ENCODE data around the gene RASGRF1. TPM values are rescaled to one million over a fixed set of nuclear protein-coding genes. Genes with fewer than 3 reads are reported as not detected.
"Not testable (repeated sequence)": the region's sequence is repeated elsewhere in the genome, so short reads cannot be mapped to it uniquely, and the experiment has no call there.

RASGRF1 gene
- total RNA-seq, 2 experiments from 2014 or later: not detected

DNA sequence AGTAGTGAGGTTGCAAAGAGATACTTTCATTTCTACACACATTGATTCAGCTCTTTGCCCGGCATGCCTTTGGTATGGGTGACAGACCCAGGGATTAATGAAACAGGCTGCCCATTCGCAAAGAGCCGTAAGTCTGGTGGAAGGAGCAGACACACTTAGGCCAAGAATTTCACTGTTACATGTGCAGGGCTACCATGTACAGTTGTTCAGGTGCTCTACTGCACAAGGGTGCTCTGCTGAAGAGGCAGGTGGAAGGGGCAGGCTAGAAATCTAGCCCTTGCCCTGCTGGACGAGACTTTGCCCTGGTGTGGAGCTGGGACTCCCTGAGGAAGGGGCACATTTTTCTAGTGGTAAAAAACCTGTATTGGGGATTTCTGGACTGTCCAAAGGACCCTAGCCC, 26.2 kb upstream of the RASGRF1 start:
- Mint-ChIP-seq H3K4me3 (no peak overlapping the region), H3K9me3 (no peaks in the 10 kb centered on the region), H3K36me3 (no peaks in the 10 kb centered on the region), H3K4me1 (no peaks in the 10 kb centered on the region), H3K27ac (no peak overlapping the region), H3K27me3 (peaks cover 35% of the 10 kb centered on the region)
- DNase-seq: no peak

- H3K4me3 Mint-ChIP-seq: no peak overlapping the region
- peaks cover 35% of the 10 kb centered on the region for H3K27me3 Mint-ChIP-seq
- DNase-seq: no peak
- no peaks in the 10 kb centered on the region for H3K4me1 Mint-ChIP-seq
- H3K9me3 Mint-ChIP-seq: no peaks in the 10 kb centered on the region
- no peak overlapping the region for H3K27ac Mint-ChIP-seq
- H3K36me3 Mint-ChIP-seq: no peaks in the 10 kb centered on the region
Observed at GRCh38 chr15:79115986-79116665, 25.5 kb upstream of the RASGRF1 start.

DNA sequence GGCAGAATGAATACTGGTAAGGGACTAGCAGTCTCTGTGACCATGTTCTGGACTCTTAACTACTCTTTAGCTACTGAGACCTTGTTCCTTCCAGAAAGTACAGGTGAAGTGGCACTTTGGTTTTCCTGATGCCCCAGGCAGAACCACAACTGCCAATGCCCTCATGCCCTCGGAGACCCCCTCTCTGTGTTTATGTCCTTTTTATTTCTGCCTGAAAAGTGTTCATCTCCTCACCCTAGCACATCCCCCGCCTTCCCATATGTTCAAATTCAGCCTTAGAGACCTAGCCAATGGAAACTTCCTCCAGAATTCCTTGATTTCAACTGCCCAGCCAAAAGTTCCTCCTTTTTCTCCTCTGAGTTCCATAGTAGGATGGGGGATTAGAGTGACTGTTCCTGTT, 23.3 kb upstream of the RASGRF1 start:
- H3K27me3 Mint-ChIP-seq: peaks cover 50% of the 10 kb centered on the region
- H3K4me1 Mint-ChIP-seq: no peaks in the 10 kb centered on the region
- no peaks in the 10 kb centered on the region for H3K36me3 Mint-ChIP-seq
- H3K27ac Mint-ChIP-seq: no peak overlapping the region
- no peak overlapping the region for H3K4me3 Mint-ChIP-seq
- H3K9me3 Mint-ChIP-seq: peaks cover 1% of the 10 kb centered on the region
- DNase-seq: no peak

DNA sequence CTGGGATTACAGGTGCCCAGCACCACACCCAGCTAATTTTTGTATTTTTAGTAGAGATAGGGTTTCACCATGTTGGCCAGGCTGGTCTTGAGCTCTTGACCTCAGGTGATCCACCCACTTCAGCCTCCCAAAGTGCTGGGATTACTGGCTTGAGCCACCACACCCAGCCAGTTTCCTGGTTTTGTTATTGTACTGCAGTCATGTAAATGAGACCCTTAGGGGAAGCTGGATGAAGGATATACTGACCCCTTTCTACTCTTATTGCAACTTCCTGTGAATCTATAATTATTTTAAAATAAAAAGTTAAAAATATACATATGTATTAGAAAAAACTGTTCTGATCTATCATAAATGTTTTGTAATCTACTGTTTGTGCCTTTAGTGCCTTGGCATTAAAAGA, 20.8 kb upstream of the RASGRF1 start:
- H3K9me3 Mint-ChIP-seq, H3K4me1 Mint-ChIP-seq, DNase-seq, H3K27ac Mint-ChIP-seq, H3K4me3 Mint-ChIP-seq, H3K36me3 Mint-ChIP-seq: not testable (repeated sequence)
- peaks cover 68% of the 10 kb centered on the region for H3K27me3 Mint-ChIP-seq

GRCh38 chr15:79105141-79105540, 14.6 kb upstream of the RASGRF1 start:
- peaks cover 11% of the 10 kb centered on the region for H3K4me1 Mint-ChIP-seq
- no peak overlapping the region for H3K4me3 Mint-ChIP-seq
- DNase-seq: no peak
- H3K27ac Mint-ChIP-seq: no peak overlapping the region
- peaks cover 1% of the 10 kb centered on the region for H3K9me3 Mint-ChIP-seq
- H3K36me3 Mint-ChIP-seq: no peaks in the 10 kb centered on the region
- H3K27me3 Mint-ChIP-seq: peaks cover 85% of the 10 kb centered on the region

DNA sequence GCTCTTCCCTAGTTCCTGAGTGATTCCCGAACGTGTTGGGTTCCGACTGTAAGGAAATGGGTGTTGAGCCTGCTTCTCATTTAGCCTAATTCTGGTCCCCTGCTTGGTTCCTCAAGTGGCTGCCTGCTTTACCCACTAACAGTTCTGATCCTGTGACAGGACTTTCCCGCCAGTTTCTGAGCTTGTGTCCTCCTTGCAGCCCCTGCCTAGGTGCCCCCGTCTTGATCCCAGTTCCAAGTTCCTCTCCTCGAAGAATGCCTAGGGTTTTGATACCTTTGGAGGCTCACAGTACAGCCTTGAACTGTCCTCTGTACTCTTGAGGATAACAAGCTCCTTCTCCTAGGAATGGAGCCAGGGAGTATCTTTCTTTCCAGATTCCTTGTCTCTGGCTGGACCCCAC, 12.0 kb upstream of the RASGRF1 start:
- H3K9me3 Mint-ChIP-seq: no peaks in the 10 kb centered on the region
- no peaks in the 10 kb centered on the region for H3K36me3 Mint-ChIP-seq
- peaks cover 81% of the 10 kb centered on the region for H3K27me3 Mint-ChIP-seq
- no peak overlapping the region for H3K27ac Mint-ChIP-seq
- H3K4me3 Mint-ChIP-seq: no peak overlapping the region
- no peak for DNase-seq
- H3K4me1 Mint-ChIP-seq: peaks cover 11% of the 10 kb centered on the region

DNA sequence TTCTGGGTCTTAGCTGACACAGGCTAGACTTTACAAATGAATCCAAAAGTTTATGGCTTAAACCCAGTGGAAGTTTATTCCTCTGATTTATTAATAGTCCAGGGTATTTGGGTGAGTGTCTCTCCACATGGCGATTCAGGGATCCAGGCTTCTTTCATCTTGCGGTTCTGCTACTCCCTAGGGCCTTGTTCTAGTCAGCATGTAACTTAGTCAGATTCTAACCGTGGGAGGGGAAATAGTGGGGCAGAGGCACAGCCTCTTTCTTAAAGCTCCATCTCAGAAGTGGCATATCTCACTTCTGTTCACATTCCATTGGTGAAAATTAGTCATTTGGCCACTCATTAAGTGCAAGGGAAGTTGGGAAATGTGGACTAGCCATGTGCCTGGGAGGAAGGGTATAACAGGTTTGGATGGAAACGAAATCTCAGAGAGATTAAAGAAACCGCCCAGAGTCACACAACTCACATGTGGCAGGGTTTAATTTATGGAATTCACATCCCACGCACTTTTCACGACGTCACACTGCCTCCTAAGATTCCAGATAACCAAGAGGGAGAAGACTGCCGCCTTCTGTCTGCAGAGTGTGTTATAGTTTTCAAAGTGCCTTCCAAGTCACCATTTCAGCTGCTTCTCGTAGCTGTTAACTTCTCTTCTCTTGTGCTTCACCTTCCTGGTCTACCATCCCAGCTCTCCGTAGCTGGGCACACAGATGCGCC, 11.4 kb upstream of the RASGRF1 start:
- no peak overlapping the region for H3K27ac Mint-ChIP-seq
- peaks cover 81% of the 10 kb centered on the region for H3K27me3 Mint-ChIP-seq
- DNase-seq: no peak
- H3K36me3 Mint-ChIP-seq: no peaks in the 10 kb centered on the region
- H3K4me3 Mint-ChIP-seq: no peak overlapping the region
- no peaks in the 10 kb centered on the region for H3K9me3 Mint-ChIP-seq
- peaks cover 9% of the 10 kb centered on the region for H3K4me1 Mint-ChIP-seq

DNA sequence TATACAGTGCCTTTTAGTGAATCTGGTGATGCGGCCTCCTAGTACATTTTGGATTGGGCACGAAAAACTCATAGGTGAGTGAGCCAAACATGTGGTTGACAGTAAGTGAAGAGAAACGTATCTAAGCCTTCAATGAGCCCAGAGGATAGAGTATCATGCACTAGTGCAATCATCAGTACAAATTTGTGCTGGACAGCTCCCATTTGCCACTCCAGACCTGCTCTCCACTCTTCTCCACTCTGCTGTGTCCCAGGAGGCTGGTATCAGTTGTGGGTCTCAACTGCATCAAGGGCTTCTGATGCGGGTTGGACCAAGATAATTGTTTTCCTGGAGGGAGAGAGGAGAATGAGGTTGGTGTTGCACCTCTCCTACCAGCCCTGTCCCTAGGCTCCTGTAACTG, 9.1 kb upstream of the RASGRF1 start:
- Mint-ChIP-seq H3K27me3 (peaks cover 79% of the 10 kb centered on the region), H3K4me3 (no peak overlapping the region), H3K9me3 (no peaks in the 10 kb centered on the region), H3K4me1 (no peaks in the 10 kb centered on the region), H3K27ac (no peak overlapping the region), H3K36me3 (no peaks in the 10 kb centered on the region)
- no peak for DNase-seq

DNA sequence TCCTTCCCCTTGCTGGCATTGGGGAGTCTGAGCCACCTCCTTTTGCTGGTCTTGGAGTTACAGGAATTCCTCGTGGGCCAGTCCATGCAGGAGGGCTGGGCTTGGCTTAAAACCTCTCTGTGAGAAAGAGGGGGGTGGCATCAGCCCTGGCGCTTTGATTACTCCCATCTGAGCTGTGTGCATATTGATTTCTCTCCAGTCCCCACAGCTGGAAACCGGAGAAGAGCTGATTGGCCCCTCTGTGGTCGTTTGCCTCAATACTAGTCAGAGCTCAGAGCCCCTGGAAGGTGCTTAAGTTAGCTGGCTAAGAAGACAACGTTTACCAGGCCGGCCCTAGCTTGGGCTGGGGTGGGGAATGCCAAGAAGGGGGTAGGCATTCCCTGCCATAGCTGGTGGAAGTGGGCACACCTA, 4.0 kb upstream of the RASGRF1 start:
- H3K9me3 Mint-ChIP-seq: no peaks in the 10 kb centered on the region
- H3K27me3 Mint-ChIP-seq: peaks cover 82% of the 10 kb centered on the region
- no peak for DNase-seq
- H3K4me1 Mint-ChIP-seq: peaks cover 4% of the 10 kb centered on the region
- no peaks in the 10 kb centered on the region for H3K36me3 Mint-ChIP-seq
- H3K27ac Mint-ChIP-seq: no peak overlapping the region
- H3K4me3 Mint-ChIP-seq: no peak overlapping the region

DNA sequence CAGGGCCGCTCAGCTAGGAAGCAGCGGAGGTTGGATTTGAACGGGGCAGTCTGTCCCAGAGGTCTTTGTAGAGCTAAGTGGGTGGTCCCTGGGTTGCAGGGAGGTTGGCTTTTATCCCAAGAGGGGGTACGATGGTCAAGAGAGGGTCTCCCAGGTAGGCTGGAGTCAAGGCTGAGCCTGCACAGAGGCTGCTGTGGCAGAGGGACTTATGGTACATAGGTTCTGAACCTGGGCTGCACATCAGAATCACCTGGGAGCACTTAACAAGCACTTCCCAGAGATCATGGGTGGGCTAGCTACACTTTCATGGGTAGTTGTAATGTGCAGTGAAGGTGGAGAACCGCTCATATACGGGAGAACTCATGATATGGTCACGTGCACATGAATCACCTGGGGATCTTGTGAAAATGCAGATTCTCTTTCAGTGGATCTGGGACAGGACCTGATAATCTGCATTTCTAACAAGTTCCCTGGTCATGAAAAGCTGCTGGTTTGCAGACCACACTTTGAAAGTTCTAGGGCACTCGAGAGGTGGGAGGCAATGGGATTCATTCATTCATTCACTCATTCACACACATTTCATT, 2.9 kb upstream of the RASGRF1 start:
- Mint-ChIP-seq H3K27ac (no peak overlapping the region), H3K9me3 (no peaks in the 10 kb centered on the region), H3K4me1 (peaks cover 4% of the 10 kb centered on the region), H3K27me3 (peaks cover 85% of the 10 kb centered on the region), H3K4me3 (no peak overlapping the region), H3K36me3 (no peaks in the 10 kb centered on the region)
- no peak for DNase-seq

- no peaks in the 10 kb centered on the region for H3K9me3 Mint-ChIP-seq
- H3K4me1 Mint-ChIP-seq: peaks cover 4% of the 10 kb centered on the region
- H3K27me3 Mint-ChIP-seq: peaks cover 89% of the 10 kb centered on the region
- no peaks in the 10 kb centered on the region for H3K36me3 Mint-ChIP-seq
- H3K27ac Mint-ChIP-seq: no peak overlapping the region
- DNase-seq: no peak
- no peak overlapping the region for H3K4me3 Mint-ChIP-seq
Observed at GRCh38 chr15:79092382-79092781, 1.8 kb upstream of the RASGRF1 start.

- Mint-ChIP-seq H3K27ac (no peak overlapping the region), H3K36me3 (no peaks in the 10 kb centered on the region), H3K27me3 (peaks cover 85% of the 10 kb centered on the region), H3K9me3 (no peaks in the 10 kb centered on the region), H3K4me3 (peak overlapping the region; percentile 64), H3K4me1 (peaks cover 4% of the 10 kb centered on the region)
- peak; percentile 63 for DNase-seq
Observed at GRCh38 chr15:79091204-79091867, 756 bp upstream of the RASGRF1 start.

GRCh38 chr15:79089890-79090486, 592 bp downstream of the RASGRF1 start:
- Mint-ChIP-seq H3K9me3 (no peaks in the 10 kb centered on the region), H3K36me3 (no peaks in the 10 kb centered on the region), H3K27me3 (peaks cover 76% of the 10 kb centered on the region), H3K4me3 (no peak overlapping the region), H3K27ac (no peak overlapping the region), H3K4me1 (peaks cover 4% of the 10 kb centered on the region)
- DNase-seq: no peak

- H3K4me3 Mint-ChIP-seq: no peak overlapping the region
- H3K36me3 Mint-ChIP-seq: no peaks in the 10 kb centered on the region
- H3K27ac Mint-ChIP-seq: no peak overlapping the region
- peaks cover 70% of the 10 kb centered on the region for H3K27me3 Mint-ChIP-seq
- peaks cover 4% of the 10 kb centered on the region for H3K4me1 Mint-ChIP-seq
- no peaks in the 10 kb centered on the region for H3K9me3 Mint-ChIP-seq
- DNase-seq: no peak
Observed at GRCh38 chr15:79089331-79089889, 1.2 kb downstream of the RASGRF1 start.
